MCF 10A (cell line): ENCODE data around the gene ATP5MG. TPM values are rescaled to one million over a fixed set of nuclear protein-coding genes. Genes with fewer than 3 reads are reported as not detected.

ENCODE experiments used
- BruUV-seq: library from RNA; stranded (reverse); fragments of 400-500 nt; replicated peaks from 2 replicates; lab custom pipeline; 2021; lab: Mats Ljungman, UMichigan
- CTCF ChIA-PET: fragments of 300-600 bp; sonication (Branson Sonifier 250); formaldehyde crosslinking; extraction: SDS; loops from one replicate; lab custom pipeline; 2021; ENCODE audit warnings: antibody characterized with exemption, inconsistent platforms; lab: Yijun Ruan, JAX
- POLR2A ChIA-PET: fragments of 300-600, 350-650 bp; sonication (Branson Sonifier 250); formaldehyde crosslinking; extraction: SDS; loops from one replicate; lab custom pipeline; 2020; ENCODE audit warnings: antibody characterized with exemption, inconsistent platforms; lab: Yijun Ruan, JAX
- DNase-seq: peaks from one replicate; pipeline ENCODE4 v3.0.0-alpha.2; 2018; ENCODE audit not compliant: unreplicated experiment
- H3K27ac Mint-ChIP-seq: one replicate; pipeline ENCODE4 v1.8.0; 2022; ENCODE audit warnings: mild to moderate bottlenecking, low read depth, mixed read lengths; ENCODE audit not compliant: unreplicated experiment
- H3K27me3 Mint-ChIP-seq: one replicate; pipeline ENCODE4 v1.8.0; 2022; ENCODE audit warnings: mixed read lengths; ENCODE audit not compliant: insufficient read depth, unreplicated experiment
- H3K36me3 Mint-ChIP-seq: one replicate; pipeline ENCODE4 v1.8.0; 2022; ENCODE audit warnings: mild to moderate bottlenecking, moderate library complexity, mixed read lengths; ENCODE audit not compliant: insufficient read depth, unreplicated experiment
- H3K4me1 Mint-ChIP-seq: one replicate; pipeline ENCODE4 v1.8.0; 2022; ENCODE audit warnings: mixed read lengths; ENCODE audit not compliant: insufficient read depth, unreplicated experiment
- H3K4me3 Mint-ChIP-seq: one replicate; pipeline ENCODE4 v1.8.0; 2022; ENCODE audit warnings: mild to moderate bottlenecking, moderate library complexity, mixed read lengths; ENCODE audit not compliant: unreplicated experiment
- H3K9me3 Mint-ChIP-seq: one replicate; pipeline ENCODE4 v1.8.0; 2022; ENCODE audit warnings: mixed read lengths; ENCODE audit not compliant: unreplicated experiment
- CTCF ChIP-seq: fragments of 200-600 bp; IDR thresholded peaks from one replicate; pipeline ENCODE4 v1.8.0; 2022; ENCODE audit warnings: antibody characterized with exemption, mild to moderate bottlenecking; ENCODE audit not compliant: unreplicated experiment
- intact Hi-C: fragments of 100-400 bp; cut with micrococcal nuclease; formaldehyde crosslinking; loops from 2 replicates; pipeline ENCODE4 v1.14.1; 2022
- total RNA-seq: library from RNA; stranded (reverse); gene quantifications from 2 replicates; pipeline ENCODE4 v1.2.3, GENCODE V29; 2022

Gene ATP5MG
- total RNA-seq, 1 experiment from 2014 or later = 210 TPM

DNA sequence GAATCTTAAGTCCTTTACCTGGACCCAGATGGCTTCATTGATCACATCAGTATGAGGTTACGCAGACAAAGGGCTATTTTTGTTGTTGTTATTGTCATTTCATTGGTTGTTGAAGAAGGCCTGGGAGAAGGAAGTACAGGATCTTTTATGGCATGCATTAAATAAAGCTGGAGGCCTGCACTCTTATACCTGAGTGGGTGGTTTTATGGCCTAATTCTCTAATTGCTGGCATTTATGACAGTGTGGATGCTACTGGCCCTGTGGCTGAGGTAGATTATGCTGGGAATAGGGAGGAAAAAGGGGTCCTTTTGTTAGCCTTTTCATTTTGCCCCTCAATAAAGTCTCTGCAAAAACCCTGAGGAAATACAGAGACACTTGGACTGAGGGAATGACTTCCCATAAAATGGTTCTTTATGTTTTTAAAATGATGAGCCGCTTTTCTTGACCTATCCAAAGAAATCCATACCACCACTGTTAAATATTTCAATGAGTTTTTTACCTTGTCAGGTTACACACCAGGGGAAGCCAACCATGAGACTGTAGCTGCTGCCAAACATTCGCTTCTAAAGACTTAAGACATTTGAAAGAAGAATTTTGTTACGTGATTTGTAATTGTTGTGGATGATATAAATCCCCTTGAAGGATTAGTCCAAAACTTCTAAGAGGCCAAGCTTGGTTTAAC, 41.6 kb downstream of the ATP5MG start:
- no peak for DNase-seq
- no peak for TF ChIP-seq CTCF
- H3K27ac Mint-ChIP-seq = peak overlapping the region; percentile 36
- peaks cover 41% of the 10 kb centered on the region for H3K4me1 Mint-ChIP-seq
- BruUV-seq = no TSS peak
- H3K36me3 Mint-ChIP-seq = no peaks in the 10 kb centered on the region
- no peaks in the 10 kb centered on the region for H3K9me3 Mint-ChIP-seq
- H3K27me3 Mint-ChIP-seq = no peaks in the 10 kb centered on the region
- CTCF ChIA-PET = interaction anchor here (0.7 kb wide), 1 partner anchor 28 kb away, joined by 3 read pairs; no protein-coding TSS in a partner anchor
- no peak overlapping the region for H3K4me3 Mint-ChIP-seq
- POLR2A ChIA-PET = interaction anchor here (1.4 kb wide), 1 partner anchor 8 kb away, joined by 3 read pairs; no protein-coding TSS in a partner anchor
- intact Hi-C loops = no loop called here

DNA sequence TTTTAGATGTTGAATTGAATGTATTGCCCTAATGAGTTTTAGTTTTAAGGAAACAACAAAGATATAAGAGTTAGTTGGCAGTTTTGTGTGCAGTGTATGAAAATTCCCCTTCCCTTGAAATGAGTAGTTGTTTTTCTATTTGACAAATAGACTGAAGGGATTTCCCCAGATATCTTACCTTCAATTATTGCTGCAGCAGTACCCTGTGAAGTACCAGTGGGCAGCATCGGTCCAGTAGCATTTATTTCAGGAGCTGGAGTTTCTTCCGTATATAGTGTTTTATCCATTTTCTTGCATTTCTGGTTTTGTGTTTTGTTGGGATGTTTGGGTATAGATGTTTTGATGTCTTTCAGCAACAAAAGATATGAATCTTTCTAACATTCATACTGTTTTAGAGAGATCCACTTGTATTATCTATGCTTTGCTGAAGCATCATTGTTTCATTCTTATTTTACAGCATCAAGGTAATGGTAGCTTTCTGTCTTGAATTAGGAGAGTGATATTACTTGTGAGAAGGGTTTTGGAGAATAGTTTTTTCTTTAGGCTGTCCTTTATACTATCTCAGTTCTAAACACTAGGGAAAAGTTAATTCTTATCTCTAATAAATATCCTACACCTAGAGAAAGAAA, 42.3 kb downstream of the ATP5MG start:
- no TSS peak for BruUV-seq

DNA sequence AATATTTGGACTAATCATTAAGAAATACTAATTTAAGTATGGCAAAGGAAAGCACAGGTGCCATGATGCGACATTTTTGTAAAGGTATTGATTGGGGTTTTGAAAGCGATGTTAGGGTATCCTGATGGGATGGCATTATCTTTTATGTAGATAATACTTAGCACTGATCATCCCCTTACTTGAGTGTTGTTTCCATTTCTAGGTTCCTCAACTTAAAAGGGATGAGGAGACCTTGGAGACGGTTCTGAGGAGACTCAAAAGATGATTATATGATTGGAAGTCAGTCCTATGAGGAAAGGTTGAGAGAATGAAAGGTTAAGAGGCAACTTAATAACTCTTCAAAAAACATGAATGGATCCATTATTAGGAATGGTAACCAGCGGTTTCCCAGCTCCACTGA, 46.0 kb downstream of the ATP5MG start:
- TF ChIP-seq CTCF = no peak
- Mint-ChIP-seq H3K36me3 (peaks cover 11% of the 10 kb centered on the region), H3K4me3 (no peak overlapping the region), H3K4me1 (peaks cover 22% of the 10 kb centered on the region), H3K9me3 (no peaks in the 10 kb centered on the region), H3K27ac (no peak overlapping the region), H3K27me3 (no peaks in the 10 kb centered on the region)
- DNase-seq = no peak
- no TSS peak for BruUV-seq
- ChIA-PET CTCF (interaction anchor here (1.1 kb wide), 1 partner anchor 117 kb away, joined by 3 read pairs; no protein-coding TSS in a partner anchor), POLR2A (interaction anchor here (1.0 to 1.6 kb wide), 4 partner anchors 8 to 14 kb away, joined by 3 to 6 read pairs (median 5); no protein-coding TSS in a partner anchor)
- intact Hi-C loops = no loop called here

More for the DNA sequence above, 42.3 kb downstream of the ATP5MG start:
- TF ChIP-seq CTCF = no peak
- Mint-ChIP-seq H3K4me1 (peaks cover 37% of the 10 kb centered on the region), H3K4me3 (no peak overlapping the region), H3K27me3 (no peaks in the 10 kb centered on the region), H3K36me3 (no peaks in the 10 kb centered on the region), H3K27ac (no peak overlapping the region), H3K9me3 (no peaks in the 10 kb centered on the region)
- intact Hi-C loops = no loop called here
- POLR2A ChIA-PET = interaction anchor here (1.1 to 1.2 kb wide), 3 partner anchors 8 to 42 kb away, joined by 3 to 5 read pairs (median 4); partner anchors contain the start of gene KMT2A
- no peak for DNase-seq
- CTCF ChIA-PET = no interaction called here

- TF ChIP-seq CTCF = no peak
- Mint-ChIP-seq H3K36me3 (peaks cover 11% of the 10 kb centered on the region), H3K4me3 (no peak overlapping the region), H3K9me3 (no peaks in the 10 kb centered on the region), H3K27ac (no peak overlapping the region), H3K27me3 (no peaks in the 10 kb centered on the region), H3K4me1 (peaks cover 29% of the 10 kb centered on the region)
- CTCF ChIA-PET = interaction anchor here (1.1 kb wide), 1 partner anchor 116 kb away, joined by 3 read pairs; no protein-coding TSS in a partner anchor
- intact Hi-C loops = no loop called here
- no peak for DNase-seq
- BruUV-seq = no TSS peak
- POLR2A ChIA-PET = interaction anchor here (0.7 to 1.9 kb wide), 7 partner anchors 9 to 46 kb away, joined by 3 to 10 read pairs (median 5); partner anchors contain the start of gene KMT2A
Observed at GRCh38 chr11:118448294-118448693, 46.9 kb downstream of the ATP5MG start.
